22Rv1 (cell line): ENCODE data around the gene TMEM123.

ENCODE experiments used
- H3K27ac ChIP-seq: fragments of 450-650 bp; 2 replicates; pipeline ENCODE4 v1.5.1; 2017
- CTCF ChIP-seq: fragments of 450-650 bp; IDR thresholded peaks from 2 replicates; pipeline ENCODE4 v1.5.1; 2017; ENCODE audit warnings: mild to moderate bottlenecking
- ZFX ChIP-seq: fragments of 450-650 bp; IDR thresholded peaks from 2 replicates; pipeline ENCODE4 v1.6.1; 2017; ENCODE audit warnings: antibody characterized with exemption, borderline replicate concordance

Gene TMEM123

DNA sequence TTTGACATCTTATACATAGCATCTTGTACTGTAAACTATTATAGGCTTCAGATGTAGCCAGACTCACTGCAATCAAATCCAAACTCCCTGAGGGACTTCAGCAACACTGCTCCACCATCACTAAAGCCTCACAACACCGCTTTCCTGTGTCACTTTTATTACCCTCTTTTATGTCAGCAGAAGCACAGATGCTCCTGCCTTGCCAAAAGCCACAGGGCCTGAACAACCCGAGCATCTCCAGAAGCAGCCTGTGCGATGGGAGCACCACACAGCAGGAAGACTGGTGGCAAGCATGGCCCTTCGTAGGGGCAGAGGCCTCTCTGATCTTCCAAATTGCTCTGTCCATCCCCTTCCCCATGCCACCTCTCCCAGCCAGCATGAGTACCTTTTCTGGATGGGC lies 22.9 kb downstream of the TMEM123 start:
- TF ChIP-seq ZFX, result no peak
- no peak for TF ChIP-seq CTCF
- H3K27ac ChIP-seq, result no peak overlapping the region

- no peak overlapping the region for H3K27ac ChIP-seq
- TF ChIP-seq CTCF (no peak), ZFX (no peak)
Measured at GRCh38 chr11:102429226-102429625, 23.3 kb downstream of the TMEM123 start.

- H3K27ac ChIP-seq, result no peak overlapping the region
Measured at GRCh38 chr11:102428696-102429095, 23.9 kb downstream of the TMEM123 start.

GRCh38 chr11:102427068-102427467 lies 25.5 kb downstream of the TMEM123 start:
- no peak overlapping the region for H3K27ac ChIP-seq
- TF ChIP-seq ZFX (no peak), CTCF (no peak)

More at GRCh38 chr11:102428696-102429095, 23.9 kb downstream of the TMEM123 start:
- TF ChIP-seq CTCF (no peak), ZFX (no peak)

DNA sequence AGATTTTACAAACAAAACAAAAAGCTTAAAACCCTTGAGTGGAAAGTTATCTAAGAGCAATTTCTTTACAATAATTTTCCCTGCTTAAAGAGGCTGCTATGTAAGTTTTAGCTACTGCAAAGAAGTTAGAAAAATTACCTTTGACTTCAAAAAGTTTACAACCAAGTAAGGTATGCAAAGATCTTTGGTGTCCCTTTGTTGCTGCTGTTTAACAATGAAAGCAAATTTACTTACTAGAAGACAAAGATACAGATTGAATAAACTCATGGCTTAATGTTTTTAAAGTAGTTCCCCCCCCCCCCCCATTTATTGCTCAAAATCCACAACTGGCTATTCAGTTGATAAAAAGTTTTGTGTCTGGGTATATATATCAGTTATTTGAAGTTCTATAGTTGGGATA lies 26.0 kb downstream of the TMEM123 start:
- TF ChIP-seq CTCF, result no peak
- no peak for TF ChIP-seq ZFX

GRCh38 chr11:102426000-102426399 lies 26.6 kb downstream of the TMEM123 start:
- no peak for TF ChIP-seq ZFX
- no peak for TF ChIP-seq CTCF
- H3K27ac ChIP-seq, result no peak overlapping the region

More for the DNA sequence above, 26.0 kb downstream of the TMEM123 start:
- no peak overlapping the region for H3K27ac ChIP-seq

GRCh38 chr11:102423936-102424335 lies 28.6 kb downstream of the TMEM123 start:
- H3K27ac ChIP-seq, result no peak overlapping the region
- TF ChIP-seq CTCF (no peak), ZFX (no peak)
